Measurements from ENCODE around the gene TFR2.

The TFR2 gene

GRCh38 chr7:100600730-100601038, 40.7 kb downstream of the TFR2 start:
- peaks cover 6% of the 10 kb centered on the region for H3K27me3 ChIP-seq (ENCODE audit: insufficient read depth, low read depth, severe bottlenecking)
- no peak overlapping the region for H3K4me3 ChIP-seq (ENCODE audit: low read depth, low read length)
- no peak for DNase-seq
- TF ChIP-seq CTCF (IDR thresholded peaks at IDR 0.05; ENCODE audit: low read depth, low read length) = no peak
- no peaks in the 10 kb centered on the region for H3K36me3 ChIP-seq
- H3K27ac ChIP-seq = no peak overlapping the region
- H3K9me3 ChIP-seq (ENCODE audit: severe bottlenecking) = no peaks in the 10 kb centered on the region

GRCh38 chr7:100599911-100600729, 41.2 kb downstream of the TFR2 start:
- DNase-seq = peak; percentile 59
- Histone ChIP-seq H3K36me3 (no peaks in the 10 kb centered on the region), H3K9me3 (ENCODE audit: severe bottlenecking) (no peaks in the 10 kb centered on the region), H3K4me3 (ENCODE audit: low read depth, low read length) (no peak overlapping the region), H3K27me3 (ENCODE audit: insufficient read depth, low read depth, severe bottlenecking) (peaks cover 2% of the 10 kb centered on the region), H3K27ac (no peak overlapping the region; the same call in 1 of the 2 replicates)
- peak; percentile 62 for TF ChIP-seq CTCF (IDR thresholded peaks at IDR 0.05; ENCODE audit: low read depth, low read length)

DNA sequence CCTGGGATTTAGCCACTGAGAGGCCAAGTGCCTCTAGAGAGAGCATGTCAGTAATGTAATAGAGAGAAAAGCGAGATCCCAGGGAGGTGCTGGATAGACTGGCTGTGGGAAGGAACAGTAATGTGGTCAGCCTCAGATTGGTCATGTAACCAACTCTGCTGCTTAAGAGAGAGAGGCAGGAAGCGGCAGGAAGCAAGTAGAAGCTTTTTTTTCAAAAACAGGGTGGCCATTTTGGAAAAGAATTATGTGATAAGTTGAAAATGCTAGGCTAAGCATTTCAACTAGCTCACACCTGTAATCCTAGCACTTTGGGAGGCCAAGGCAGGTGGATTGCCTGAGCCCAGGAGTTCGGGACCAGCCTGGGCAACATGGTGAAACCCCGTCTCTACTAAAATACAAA, 42.9 kb downstream of the TFR2 start:
- DNase-seq = no peak
- Histone ChIP-seq H3K36me3 (no peaks in the 10 kb centered on the region), H3K27me3 (ENCODE audit: insufficient read depth, low read depth, severe bottlenecking) (no peaks in the 10 kb centered on the region), H3K9me3 (ENCODE audit: severe bottlenecking) (no peaks in the 10 kb centered on the region), H3K4me3 (ENCODE audit: low read depth, low read length) (no peak overlapping the region), H3K27ac (no peak overlapping the region)
- TF ChIP-seq CTCF (IDR thresholded peaks at IDR 0.05; ENCODE audit: low read depth, low read length) = no peak

DNA sequence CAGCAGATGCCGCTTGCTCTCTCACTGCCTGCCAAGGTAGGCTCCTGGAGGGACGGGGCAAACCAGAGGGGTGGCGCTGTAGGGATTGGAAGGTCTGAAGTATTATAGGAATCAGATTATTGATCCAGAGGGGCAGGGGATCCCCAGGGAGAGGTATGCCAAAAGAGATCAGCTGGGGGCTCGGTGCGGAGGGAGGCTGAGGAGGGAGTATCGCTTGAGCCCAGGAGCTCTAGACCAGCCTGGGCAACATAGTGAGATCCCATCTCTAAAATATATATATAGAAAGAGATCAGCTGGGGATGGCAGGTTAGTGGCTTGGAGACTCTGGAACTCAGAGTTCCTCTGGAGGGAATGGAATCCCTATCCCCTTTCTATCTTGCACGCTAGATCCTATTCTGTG, 46.2 kb downstream of the TFR2 start:
- DNase-seq = no peak
- Histone ChIP-seq H3K9me3 (ENCODE audit: severe bottlenecking) (no peaks in the 10 kb centered on the region), H3K4me3 (ENCODE audit: low read depth, low read length) (no peak overlapping the region)

GRCh38 chr7:100591596-100591995, 49.8 kb downstream of the TFR2 start:
- no peaks in the 10 kb centered on the region for H3K9me3 ChIP-seq (ENCODE audit: severe bottlenecking)
- H3K27ac ChIP-seq = no peak overlapping the region
- no peaks in the 10 kb centered on the region for H3K27me3 ChIP-seq (ENCODE audit: insufficient read depth, low read depth, severe bottlenecking)
- no peaks in the 10 kb centered on the region for H3K36me3 ChIP-seq
- TF ChIP-seq CTCF (IDR thresholded peaks at IDR 0.05; ENCODE audit: low read depth, low read length) = no peak
- no peak for DNase-seq
- no peak overlapping the region for H3K4me3 ChIP-seq (ENCODE audit: low read depth, low read length)

More for the DNA sequence above, 46.2 kb downstream of the TFR2 start:
- no peak for TF ChIP-seq CTCF (IDR thresholded peaks at IDR 0.05; ENCODE audit: low read depth, low read length)
- Histone ChIP-seq H3K36me3 (no peaks in the 10 kb centered on the region), H3K27me3 (ENCODE audit: insufficient read depth, low read depth, severe bottlenecking) (no peaks in the 10 kb centered on the region), H3K27ac (no peak overlapping the region)
